Panc1 (cell line): ENCODE measurements around the gene TTF1. TPM values are rescaled to one million over a fixed set of nuclear protein-coding genes. Genes with fewer than 3 reads are reported as not detected.

Experiments used
- ATAC-seq: fragments of 200-7000 bp; cut with Tn5 transposase; 2 replicates; pipeline ENCODE4 v1.9.1; 2020; ENCODE audit warnings: mild to moderate bottlenecking, moderate library complexity
- BruUV-seq: library from RNA; stranded (reverse); fragments of 400-500 nt; replicated peaks from 2 replicates; lab custom pipeline; 2021; lab: Mats Ljungman, UMichigan
- CTCF ChIA-PET: fragments of 300-600 bp; sonication (Branson Sonifier 250); formaldehyde crosslinking; loops from one replicate; lab custom pipeline; 2022; ENCODE audit warnings: antibody characterized with exemption; lab: Charles Lee
- POLR2A ChIA-PET: fragments of 300-600 bp; sonication (Branson Sonifier 250); formaldehyde crosslinking; loops from one replicate; lab custom pipeline; 2022; ENCODE audit warnings: antibody characterized with exemption; lab: Charles Lee
- DNase-seq: peaks from one replicate; pipeline ENCODE4 v3.0.0-alpha.2; 2010; ENCODE audit warnings: low read depth, low spot score
- H3K27ac ChIP-seq: 2 replicates; pipeline ENCODE4 v1.5.1; 2011; ENCODE audit warnings: mild to moderate bottlenecking, low read length, inconsistent platforms
- H3K27me3 ChIP-seq: fragments of 200-500 bp; sonication (Bioruptor generic); 2 replicates; pipeline ENCODE4 v1.6.0; 2014; ENCODE audit warnings: low read length, inconsistent platforms; ENCODE audit not compliant: control insufficient read depth, insufficient read depth
- H3K36me3 ChIP-seq: fragments of 200-500 bp; sonication (Bioruptor generic); 2 replicates; pipeline ENCODE4 v1.5.1; 2014; ENCODE audit warnings: inconsistent platforms, mild to moderate bottlenecking, low read length, moderate library complexity; ENCODE audit not compliant: control insufficient read depth, insufficient read depth
- H3K4me1 ChIP-seq: 2 replicates; pipeline ENCODE4 v1.5.1; 2011; ENCODE audit warnings: inconsistent platforms, mild to moderate bottlenecking, low read length, moderate library complexity; ENCODE audit not compliant: control insufficient read depth, insufficient read depth
- H3K4me3 ChIP-seq, 2 experiments: 2 replicates each; pipeline ENCODE4 v1.5.1; 2011 to 2012; ENCODE audit warnings: low read depth in 2 of 2, low read length in 2 of 2, mild to moderate bottlenecking in 2 of 2, inconsistent platforms in 1 of 2, moderate library complexity in 1 of 2
- H3K9me3 ChIP-seq: fragments of 200-500 bp; sonication (Bioruptor generic); 2 replicates; pipeline ENCODE4 v1.5.1; 2014; ENCODE audit warnings: low read depth, mild to moderate bottlenecking, inconsistent platforms, low read length, moderate library complexity; ENCODE audit not compliant: control insufficient read depth, insufficient read depth
- POLR2AphosphoS5 ChIP-seq: IDR thresholded peaks from 2 replicates; pipeline ENCODE4 v1.6.1; 2012; ENCODE audit warnings: mild to moderate bottlenecking, low read depth, low read length, moderate library complexity
- SIN3A ChIP-seq: IDR thresholded peaks from 2 replicates; pipeline ENCODE4 v1.6.1; 2012; ENCODE audit warnings: low read depth, mild to moderate bottlenecking, low read length, moderate library complexity, borderline replicate concordance; ENCODE audit not compliant: insufficient read depth
- TCF7L2 ChIP-seq: IDR thresholded peaks from 2 replicates; pipeline ENCODE4 v1.6.1; 2011; ENCODE audit warnings: mild to moderate bottlenecking, low read depth, low read length, inconsistent platforms
- in situ Hi-C: cut with HindIII; loops from 2 replicates; pipeline ENCODE4 v1.10.0; 2016; ENCODE audit warnings: low sequenced_read_pairs, low pct_unique_long_range_greater_than_20kb
- intact Hi-C: fragments of 100-400 bp; cut with micrococcal nuclease; formaldehyde crosslinking; loops from one replicate; pipeline ENCODE4 v1.10.0; 2022; ENCODE audit not compliant: unreplicated experiment
- total RNA-seq: library from RNA; stranded (reverse); gene quantifications from one replicate; pipeline ENCODE4 v1.2.1, GENCODE V29; 2021; ENCODE audit not compliant: unreplicated experiment
- TF ChIP-seq, protein P1 (sequence below): fragments of 450-650 bp; IDR thresholded peaks from 2 replicates; pipeline ENCODE4 v1.5.1; 2017; ENCODE audit warnings: mild to moderate bottlenecking
- TF ChIP-seq, protein P2 (sequence below), 2 experiments: IDR thresholded peaks; 2 replicates each; pipeline ENCODE4 v1.6.1; 2011 to 2012; ENCODE audit warnings: low read depth in 2 of 2, control low read depth in 1 of 2, low read length in 1 of 2, mild to moderate bottlenecking in 1 of 2, moderate library complexity in 1 of 2; ENCODE audit not compliant: insufficient read depth in 1 of 2

The TTF1 gene
- total RNA-seq, 1 experiment from 2014 or later, result 8.4 TPM

DNA sequence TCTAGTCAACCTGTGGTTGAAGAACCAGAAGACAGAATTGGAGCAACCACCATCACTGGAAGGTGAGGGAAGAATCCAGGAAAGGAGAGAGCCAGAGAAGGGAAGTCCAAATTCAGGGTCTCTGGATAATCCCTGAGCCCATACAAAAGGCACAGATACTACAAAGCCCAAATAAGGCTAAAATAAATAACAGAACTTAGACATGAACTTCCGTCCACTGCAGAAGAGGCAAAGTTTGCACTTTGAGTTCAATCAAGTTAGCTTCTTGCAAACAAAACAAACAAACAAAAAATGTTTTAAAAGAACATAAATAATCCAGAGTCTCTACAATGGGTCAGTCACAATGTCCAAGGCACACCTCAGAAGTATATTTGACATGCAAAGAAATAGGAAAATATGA is 24.4 kb upstream of the TTF1 start:
- no peaks in the 10 kb centered on the region for H3K4me1 ChIP-seq
- H3K27me3 ChIP-seq, result 0 out of 2 replicates have a peak, but pooled peaks cover 4% of the 10 kb centered on the region
- no peak overlapping the region for H3K27ac ChIP-seq
- ChIA-PET POLR2A (no interaction called here), CTCF (no interaction called here)
- H3K4me3 ChIP-seq, result no peak overlapping the region
- TF ChIP-seq POLR2AphosphoS5 (no peak), TCF7L2 (no peak), SIN3A (no peak)
- TF ChIP-seq, protein P1, sequence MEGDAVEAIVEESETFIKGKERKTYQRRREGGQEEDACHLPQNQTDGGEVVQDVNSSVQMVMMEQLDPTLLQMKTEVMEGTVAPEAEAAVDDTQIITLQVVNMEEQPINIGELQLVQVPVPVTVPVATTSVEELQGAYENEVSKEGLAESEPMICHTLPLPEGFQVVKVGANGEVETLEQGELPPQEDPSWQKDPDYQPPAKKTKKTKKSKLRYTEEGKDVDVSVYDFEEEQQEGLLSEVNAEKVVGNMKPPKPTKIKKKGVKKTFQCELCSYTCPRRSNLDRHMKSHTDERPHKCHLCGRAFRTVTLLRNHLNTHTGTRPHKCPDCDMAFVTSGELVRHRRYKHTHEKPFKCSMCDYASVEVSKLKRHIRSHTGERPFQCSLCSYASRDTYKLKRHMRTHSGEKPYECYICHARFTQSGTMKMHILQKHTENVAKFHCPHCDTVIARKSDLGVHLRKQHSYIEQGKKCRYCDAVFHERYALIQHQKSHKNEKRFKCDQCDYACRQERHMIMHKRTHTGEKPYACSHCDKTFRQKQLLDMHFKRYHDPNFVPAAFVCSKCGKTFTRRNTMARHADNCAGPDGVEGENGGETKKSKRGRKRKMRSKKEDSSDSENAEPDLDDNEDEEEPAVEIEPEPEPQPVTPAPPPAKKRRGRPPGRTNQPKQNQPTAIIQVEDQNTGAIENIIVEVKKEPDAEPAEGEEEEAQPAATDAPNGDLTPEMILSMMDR, result no peak
- TF ChIP-seq, protein P2, sequence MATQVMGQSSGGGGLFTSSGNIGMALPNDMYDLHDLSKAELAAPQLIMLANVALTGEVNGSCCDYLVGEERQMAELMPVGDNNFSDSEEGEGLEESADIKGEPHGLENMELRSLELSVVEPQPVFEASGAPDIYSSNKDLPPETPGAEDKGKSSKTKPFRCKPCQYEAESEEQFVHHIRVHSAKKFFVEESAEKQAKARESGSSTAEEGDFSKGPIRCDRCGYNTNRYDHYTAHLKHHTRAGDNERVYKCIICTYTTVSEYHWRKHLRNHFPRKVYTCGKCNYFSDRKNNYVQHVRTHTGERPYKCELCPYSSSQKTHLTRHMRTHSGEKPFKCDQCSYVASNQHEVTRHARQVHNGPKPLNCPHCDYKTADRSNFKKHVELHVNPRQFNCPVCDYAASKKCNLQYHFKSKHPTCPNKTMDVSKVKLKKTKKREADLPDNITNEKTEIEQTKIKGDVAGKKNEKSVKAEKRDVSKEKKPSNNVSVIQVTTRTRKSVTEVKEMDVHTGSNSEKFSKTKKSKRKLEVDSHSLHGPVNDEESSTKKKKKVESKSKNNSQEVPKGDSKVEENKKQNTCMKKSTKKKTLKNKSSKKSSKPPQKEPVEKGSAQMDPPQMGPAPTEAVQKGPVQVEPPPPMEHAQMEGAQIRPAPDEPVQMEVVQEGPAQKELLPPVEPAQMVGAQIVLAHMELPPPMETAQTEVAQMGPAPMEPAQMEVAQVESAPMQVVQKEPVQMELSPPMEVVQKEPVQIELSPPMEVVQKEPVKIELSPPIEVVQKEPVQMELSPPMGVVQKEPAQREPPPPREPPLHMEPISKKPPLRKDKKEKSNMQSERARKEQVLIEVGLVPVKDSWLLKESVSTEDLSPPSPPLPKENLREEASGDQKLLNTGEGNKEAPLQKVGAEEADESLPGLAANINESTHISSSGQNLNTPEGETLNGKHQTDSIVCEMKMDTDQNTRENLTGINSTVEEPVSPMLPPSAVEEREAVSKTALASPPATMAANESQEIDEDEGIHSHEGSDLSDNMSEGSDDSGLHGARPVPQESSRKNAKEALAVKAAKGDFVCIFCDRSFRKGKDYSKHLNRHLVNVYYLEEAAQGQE (IDR thresholded peaks at IDR 0.05; ENCODE audit: insufficient read depth in 1 of 2, low read depth in 2 of 2, low read length in 1 of 2), result no peak
- intact Hi-C loops, result no loop called here
- BruUV-seq, result no TSS peak
- DNase-seq (no peak), ATAC-seq (no peak)
- H3K9me3 ChIP-seq, result no peaks in the 10 kb centered on the region
- in situ Hi-C loops, result no loop called here
- H3K36me3 ChIP-seq, result no peaks in the 10 kb centered on the region

DNA sequence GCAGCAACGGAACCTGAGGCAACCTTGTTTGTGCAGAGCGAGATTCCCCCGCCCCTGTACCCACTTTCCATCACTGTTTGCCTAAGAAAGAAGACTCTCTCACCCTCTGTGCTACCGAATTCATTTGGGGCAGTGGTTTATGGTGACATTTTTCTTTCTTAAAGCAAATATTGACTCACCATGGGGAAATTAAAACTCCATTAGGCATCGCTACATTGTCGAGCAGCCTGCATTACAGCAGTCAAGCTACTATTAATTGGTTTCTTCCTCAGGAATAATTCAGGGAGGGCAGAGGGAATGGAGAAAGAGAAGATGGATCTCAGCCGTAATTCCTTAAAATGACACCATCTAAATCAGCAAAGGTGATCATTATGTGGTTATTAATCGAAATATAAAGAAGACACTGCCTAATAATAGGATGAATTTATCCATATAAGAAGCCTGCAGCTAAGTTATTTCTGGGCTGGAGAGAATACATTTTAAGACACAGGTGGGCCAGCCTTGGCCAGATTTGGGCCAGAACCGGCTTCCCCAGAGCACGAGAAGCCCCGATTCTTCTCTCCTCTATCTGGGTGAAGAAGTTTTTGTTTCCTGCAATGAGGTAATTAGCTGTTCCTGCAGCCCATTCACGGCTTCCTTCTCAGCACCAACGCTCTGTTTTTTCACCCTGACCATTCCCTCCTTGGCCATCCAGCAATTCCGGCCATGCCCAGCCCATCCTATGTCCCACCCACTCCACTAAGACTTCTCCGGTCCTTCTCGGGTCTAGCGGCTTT is 20.2 kb upstream of the TTF1 start:
- Histone ChIP-seq H3K36me3 (no peaks in the 10 kb centered on the region), H3K27me3 (0 out of 2 replicates have a peak, but pooled peaks cover 5% of the 10 kb centered on the region), H3K4me1 (no peaks in the 10 kb centered on the region), H3K4me3 (no peak overlapping the region), H3K27ac (no peak overlapping the region), H3K9me3 (no peaks in the 10 kb centered on the region)
- intact Hi-C loops, result no loop called here
- TF ChIP-seq POLR2AphosphoS5 (no peak), TCF7L2 (no peak), SIN3A (no peak)
- TF ChIP-seq, protein P1, result no peak
- TF ChIP-seq, protein P2 (IDR thresholded peaks at IDR 0.05; ENCODE audit: insufficient read depth in 1 of 2, low read depth in 2 of 2, low read length in 1 of 2), result no peak
- in situ Hi-C loops, result no loop called here
- ChIA-PET POLR2A (no interaction called here), CTCF (no interaction called here)
- ATAC-seq (no peak), DNase-seq (no peak)
- no TSS peak for BruUV-seq
